NCI-H1694 (cell line): Measurements from ENCODE around the gene ACTA2.
"Not testable (repeated sequence)": the region's sequence is repeated elsewhere in the genome, so short reads cannot be mapped to it uniquely, and the experiment has no call there.

Source experiments
- DNase-seq: peaks from one replicate; lab custom pipeline; 2025; lab: John Stamatoyannopoulos, UW

The ACTA2 gene

GRCh38 chr10:88949912-88950837 is 2.4 kb downstream of the ACTA2 start:
- no peak for DNase-seq

DNA sequence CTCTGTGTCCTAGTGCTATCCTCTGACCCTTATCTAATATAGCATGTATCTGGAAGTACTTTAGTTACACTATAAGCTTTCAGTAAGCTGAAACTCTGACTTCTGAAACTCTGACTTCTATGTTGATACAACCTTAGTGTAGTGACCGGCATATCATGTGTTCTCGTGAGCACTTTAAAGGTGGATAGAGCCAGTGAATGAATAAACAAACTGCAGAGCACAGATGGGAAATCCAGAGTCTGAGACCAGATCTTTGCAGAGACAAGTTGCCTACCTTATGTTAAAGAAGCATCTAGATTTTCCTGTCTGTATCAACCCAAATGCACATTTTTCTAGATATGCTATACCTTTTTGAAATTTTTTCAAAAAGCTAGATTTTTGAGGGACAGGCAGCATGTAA is 3.5 kb downstream of the ACTA2 start:
- no peak for DNase-seq

- DNase-seq: no peak
Observed at GRCh38 chr10:88946965-88947590, 5.5 kb downstream of the ACTA2 start.

- no peak for DNase-seq
Observed at GRCh38 chr10:88946200-88946599, 6.4 kb downstream of the ACTA2 start.

DNA sequence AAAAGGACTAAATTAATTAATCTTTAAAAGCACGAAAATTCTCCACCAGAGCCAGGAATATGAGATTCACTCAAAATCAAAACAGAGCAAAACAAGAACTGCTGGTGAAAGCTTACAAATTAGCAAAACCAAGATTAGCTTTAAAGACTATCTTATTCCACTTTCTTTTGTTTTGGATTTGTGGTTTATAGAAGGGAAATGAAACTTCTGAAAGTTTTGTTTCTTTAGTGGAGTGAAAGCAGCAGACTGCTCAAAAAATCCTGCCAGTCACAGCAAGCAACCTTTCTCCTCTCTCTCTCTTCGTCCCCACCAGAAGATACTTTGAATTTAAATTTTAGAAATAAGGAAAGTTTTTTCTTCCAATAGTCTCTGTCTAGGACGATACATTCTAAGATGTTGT is 7.8 kb downstream of the ACTA2 start:
- DNase-seq: no peak

DNA sequence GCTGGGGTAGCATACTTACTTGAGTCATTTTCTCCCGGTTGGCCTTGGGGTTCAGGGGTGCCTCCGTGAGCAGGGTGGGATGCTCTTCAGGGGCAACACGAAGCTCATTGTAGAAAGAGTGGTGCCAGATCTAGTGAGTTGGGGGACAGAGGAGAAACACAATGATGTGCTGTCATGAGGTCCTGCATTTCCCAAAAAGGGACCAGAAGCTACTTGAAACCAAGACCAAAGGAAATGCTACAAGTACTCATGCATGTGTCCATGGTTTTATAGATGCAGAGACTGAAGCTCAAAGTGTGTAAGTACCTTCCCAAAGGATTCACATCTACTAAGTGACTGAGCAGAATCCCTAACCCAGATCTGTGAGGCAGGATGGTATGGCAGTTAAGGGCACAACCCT is 8.8 kb downstream of the ACTA2 start:
- no peak for DNase-seq

- DNase-seq: no peak
Observed at GRCh38 chr10:88941026-88941425, 11.5 kb downstream of the ACTA2 start.

DNA sequence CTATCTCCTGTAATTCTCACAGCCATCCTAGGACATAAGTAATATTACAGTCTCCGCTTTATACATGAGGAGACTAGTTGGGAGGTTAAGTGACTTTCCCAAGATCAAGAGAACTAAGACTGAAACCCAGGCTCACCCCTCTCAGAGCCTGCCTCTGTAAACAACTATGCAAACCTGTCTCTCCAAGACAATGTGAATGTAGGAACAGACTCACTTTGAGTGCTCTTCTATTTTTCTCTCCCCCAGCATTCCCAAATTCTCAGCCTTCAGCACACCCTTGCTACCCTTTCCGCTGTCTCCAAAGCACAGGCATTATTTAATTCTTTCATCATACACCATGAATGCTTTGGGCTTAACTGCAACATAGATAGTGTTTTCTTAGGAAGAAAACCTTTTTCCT is 13.6 kb downstream of the ACTA2 start:
- no peak for DNase-seq

DNA sequence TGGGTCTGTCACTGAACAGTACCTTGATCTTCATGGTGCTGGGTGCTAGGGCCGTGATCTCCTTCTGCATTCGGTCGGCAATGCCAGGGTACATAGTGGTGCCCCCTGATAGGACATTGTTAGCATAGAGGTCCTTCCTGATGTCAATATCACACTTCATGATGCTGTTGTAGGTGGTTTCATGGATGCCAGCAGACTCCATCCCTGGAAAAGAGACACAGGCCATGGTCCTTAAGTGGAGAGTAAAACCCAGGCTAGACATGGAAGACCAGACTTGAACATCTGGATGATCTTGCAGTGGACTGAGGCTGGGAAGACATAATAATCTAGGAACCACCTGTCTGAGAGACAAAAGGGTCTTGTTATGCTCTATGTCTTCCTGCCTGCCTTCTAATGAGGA is 14.5 kb downstream of the ACTA2 start:
- no peak for DNase-seq

GRCh38 chr10:88936656-88937055 is 15.9 kb downstream of the ACTA2 start:
- no peak for DNase-seq

DNA sequence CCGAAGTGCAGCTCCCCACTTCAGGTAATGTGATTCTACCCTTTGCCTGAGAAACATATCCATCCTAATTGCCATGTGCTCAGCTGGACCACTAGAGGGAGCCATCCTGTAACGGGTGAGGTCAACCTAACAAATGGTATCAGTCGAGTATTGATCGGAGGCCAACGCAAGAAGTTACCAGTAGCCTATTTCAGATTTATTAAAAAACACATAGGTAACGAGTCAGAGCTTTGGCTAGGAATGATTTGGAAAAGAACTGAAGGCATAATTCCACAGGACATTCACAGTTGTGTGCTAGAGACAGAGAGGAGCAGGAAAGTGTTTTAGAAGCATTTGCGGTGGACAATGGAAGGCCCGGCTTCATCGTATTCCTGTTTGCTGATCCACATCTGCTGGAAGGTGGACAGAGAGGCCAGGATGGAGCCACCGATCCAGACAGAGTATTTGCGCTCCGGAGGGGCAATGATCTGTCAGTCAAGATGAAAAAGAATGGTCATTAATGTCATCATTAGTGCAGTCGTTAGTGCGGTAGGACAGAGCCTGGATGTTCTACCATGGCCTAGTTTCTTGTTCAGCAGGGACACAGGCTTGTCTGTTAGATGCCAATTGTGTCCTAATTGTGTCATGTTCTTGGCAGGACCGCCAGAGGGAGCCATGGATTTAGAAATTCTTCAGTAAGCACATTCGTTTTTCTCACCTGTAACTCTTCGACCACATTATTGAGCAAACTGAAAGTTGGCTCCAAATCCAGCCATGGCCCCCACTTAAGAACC is 17.5 kb downstream of the ACTA2 start:
- DNase-seq: peak; percentile 66

- DNase-seq: no peak
Observed at GRCh38 chr10:88933564-88933963, 19.0 kb downstream of the ACTA2 start.

GRCh38 chr10:88932539-88933256 is 19.9 kb downstream of the ACTA2 start:
- DNase-seq: peak; percentile 72

DNA sequence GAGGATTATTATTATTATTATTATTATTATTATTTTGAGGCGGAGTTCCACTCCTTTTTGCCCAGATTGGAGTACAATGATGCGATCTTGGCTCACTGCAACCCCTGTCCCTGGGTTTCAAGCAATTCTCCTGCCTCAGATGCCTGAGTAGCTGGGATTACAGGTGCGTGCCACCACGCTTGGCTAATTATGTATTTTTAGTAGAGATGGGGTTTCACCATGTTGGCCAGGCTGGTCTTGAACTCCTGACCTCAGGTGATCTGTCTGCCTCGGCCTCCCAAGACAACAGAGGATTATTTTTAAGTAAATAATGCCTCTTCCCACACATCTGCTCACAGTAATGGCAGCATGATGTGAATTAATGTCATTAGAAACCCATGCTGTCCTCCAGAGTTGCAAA is 20.5 kb downstream of the ACTA2 start:
- DNase-seq: not testable (repeated sequence)

DNA sequence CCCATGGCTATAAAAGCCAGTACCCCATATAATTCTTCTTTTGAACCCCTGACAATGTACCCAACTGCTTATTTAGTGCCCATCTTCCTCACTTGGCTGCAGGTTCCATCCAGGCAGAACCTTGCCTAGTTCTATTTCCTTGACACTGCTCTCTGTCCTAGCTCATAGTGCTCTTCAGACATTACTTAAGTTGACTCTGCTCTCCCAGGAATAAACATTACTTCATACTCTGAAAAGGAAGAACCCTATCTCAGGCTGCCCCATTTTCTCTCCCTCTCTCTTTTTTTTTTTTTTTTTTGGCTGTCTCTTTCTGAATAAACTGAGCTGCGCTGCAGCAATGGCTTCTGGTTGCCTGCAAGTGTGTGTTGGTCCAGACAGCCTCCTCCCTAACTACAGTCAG is 21.0 kb downstream of the ACTA2 start:
- DNase-seq: no peak

- no peak for DNase-seq
Observed at GRCh38 chr10:88928254-88928653, 24.3 kb downstream of the ACTA2 start.

DNA sequence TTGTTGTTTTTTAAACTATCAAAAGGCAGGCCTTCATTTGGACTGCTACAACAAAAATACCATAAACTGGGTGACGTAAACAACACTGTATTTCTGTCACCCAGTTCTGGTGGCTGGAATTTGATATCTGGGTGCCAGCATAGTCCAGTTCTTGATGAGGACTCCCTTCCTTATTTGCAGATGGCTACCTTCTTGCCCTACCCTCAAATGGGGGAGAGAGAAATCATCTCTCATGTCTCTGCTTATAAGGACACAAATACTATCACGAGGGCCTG is 25.2 kb downstream of the ACTA2 start:
- DNase-seq: no peak

GRCh38 chr10:88926566-88927415 is 25.8 kb downstream of the ACTA2 start:
- DNase-seq: peak; percentile 12

- no peak for DNase-seq
Observed at GRCh38 chr10:88923520-88923919, 29.1 kb downstream of the ACTA2 start.

- no peak for DNase-seq
Observed at GRCh38 chr10:88922041-88922440, 30.5 kb downstream of the ACTA2 start.

DNA sequence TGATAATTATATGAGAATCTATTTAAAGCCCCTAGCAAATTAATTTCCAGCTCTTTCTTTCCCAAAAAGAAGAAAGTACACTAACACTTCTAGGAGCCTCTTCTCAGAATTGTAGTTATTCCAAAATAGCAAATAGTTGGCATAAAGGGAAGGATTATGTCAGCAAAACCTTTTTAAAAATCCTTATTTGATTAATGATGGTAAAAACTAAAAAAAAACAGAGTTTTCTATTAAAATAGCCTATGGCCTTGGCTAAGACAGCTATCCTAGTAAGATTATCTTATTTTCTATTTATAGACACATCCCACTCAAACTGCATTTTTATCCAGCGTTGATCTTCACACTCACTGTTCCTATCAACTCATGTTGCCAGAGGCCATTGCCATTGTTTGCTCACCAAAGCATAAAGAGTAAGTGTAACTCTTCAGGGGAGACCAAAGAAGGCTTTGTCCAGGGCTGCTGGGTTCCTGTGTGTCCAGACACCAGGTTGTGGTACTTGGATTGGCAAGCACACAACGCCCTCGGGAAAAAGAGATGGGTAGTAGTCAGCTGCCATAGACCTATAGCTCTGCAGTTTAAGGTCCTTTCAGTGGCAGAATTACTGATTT is 31.5 kb downstream of the ACTA2 start:
- DNase-seq: no peak
